ENCODE data around the gene KCNMA1. TPM values are rescaled to one million over a fixed set of nuclear protein-coding genes. Genes with fewer than 3 reads are reported as not detected.

The KCNMA1 gene
- total and polyA plus RNA-seq, 2 donors from 2014 or later: 4.2 to 8.9 TPM

DNA sequence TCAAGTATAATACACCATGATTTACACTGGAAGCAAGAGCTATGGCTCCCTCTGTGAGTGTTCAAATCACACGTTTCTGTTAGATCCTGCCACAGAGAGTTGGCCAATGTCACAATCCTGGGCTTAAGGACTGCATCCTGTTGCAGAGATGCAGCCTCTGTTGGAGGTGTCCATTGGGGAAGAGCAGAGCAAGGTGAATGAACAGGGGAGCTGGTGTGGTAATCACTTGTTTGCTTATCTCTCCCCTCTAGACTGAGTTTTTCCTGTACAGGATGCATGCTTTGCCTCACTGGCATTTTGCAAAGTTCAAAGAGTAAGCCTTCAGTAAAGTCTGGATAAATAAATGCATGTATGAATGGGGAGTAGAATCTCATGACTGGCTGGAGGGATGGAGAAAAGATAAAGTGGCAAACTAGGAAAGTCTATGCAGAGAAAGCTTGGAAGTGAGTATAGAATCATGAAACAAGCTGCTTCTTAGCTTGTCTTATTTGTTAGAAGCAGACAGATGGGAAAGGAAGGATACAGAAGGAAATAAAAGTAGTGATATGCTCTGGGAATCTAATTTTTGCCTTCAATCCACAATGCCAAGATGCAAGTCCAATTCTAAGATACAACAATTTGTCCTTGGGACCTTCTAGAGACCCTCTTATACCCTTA lies 605.9 kb downstream of the KCNMA1 start:
- H3K4me3 ChIP-seq (ENCODE audit: low read length in 3 of 3): no peak overlapping the region
- H3K9ac ChIP-seq (ENCODE audit: low read length in 3 of 3): no peak overlapping the region
- no peaks in the 10 kb centered on the region for H3K27me3 ChIP-seq (ENCODE audit: control insufficient read depth, insufficient read depth, low read length)
- intact Hi-C loops (cut with DNase I): no loop called here
- no peak overlapping the region for H3K27ac ChIP-seq (ENCODE audit: low read depth in 2 of 2, low read length in 2 of 2)
- TF ChIP-seq, protein P1, sequence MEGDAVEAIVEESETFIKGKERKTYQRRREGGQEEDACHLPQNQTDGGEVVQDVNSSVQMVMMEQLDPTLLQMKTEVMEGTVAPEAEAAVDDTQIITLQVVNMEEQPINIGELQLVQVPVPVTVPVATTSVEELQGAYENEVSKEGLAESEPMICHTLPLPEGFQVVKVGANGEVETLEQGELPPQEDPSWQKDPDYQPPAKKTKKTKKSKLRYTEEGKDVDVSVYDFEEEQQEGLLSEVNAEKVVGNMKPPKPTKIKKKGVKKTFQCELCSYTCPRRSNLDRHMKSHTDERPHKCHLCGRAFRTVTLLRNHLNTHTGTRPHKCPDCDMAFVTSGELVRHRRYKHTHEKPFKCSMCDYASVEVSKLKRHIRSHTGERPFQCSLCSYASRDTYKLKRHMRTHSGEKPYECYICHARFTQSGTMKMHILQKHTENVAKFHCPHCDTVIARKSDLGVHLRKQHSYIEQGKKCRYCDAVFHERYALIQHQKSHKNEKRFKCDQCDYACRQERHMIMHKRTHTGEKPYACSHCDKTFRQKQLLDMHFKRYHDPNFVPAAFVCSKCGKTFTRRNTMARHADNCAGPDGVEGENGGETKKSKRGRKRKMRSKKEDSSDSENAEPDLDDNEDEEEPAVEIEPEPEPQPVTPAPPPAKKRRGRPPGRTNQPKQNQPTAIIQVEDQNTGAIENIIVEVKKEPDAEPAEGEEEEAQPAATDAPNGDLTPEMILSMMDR (IDR thresholded peaks at IDR 0.05; ENCODE audit: borderline replicate concordance, extremely low read depth, insufficient read depth): no peak
- H3K36me3 ChIP-seq (ENCODE audit: control insufficient read depth in 2 of 3, insufficient read depth in 3 of 3, low read length in 3 of 3): no peaks in the 10 kb centered on the region
- H3K4me1 ChIP-seq (ENCODE audit: control insufficient read depth in 2 of 3, insufficient read depth in 2 of 3, low read depth in 1 of 3, low read length in 3 of 3): peaks cover 0 to 19% (median 0%) of the 10 kb centered on the region in 3 donors
- DNase-seq (no peak), FAIRE-seq (no peak)
- no peaks in the 10 kb centered on the region for H3K9me3 ChIP-seq (ENCODE audit: control insufficient read depth in 2 of 3, insufficient read depth in 1 of 3, low read length in 3 of 3)

DNA sequence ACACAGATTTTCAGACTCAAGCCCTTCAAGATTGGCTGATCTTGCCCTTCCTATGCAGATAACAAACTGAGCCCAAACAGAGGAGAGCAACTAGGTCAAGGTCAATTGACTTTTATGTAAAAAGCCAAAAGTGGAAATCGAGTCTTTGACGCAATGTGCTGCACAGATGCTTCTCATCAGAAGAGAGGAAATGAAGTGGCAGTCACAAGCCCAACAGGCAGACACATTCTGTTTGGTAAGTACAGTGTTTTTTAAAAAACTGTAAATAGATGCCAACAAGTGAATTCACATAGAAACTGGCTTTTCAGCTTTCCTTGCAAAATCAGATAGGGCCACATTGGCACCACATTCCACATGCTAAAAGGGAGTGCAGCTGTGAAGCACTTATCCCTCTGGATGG lies 606.6 kb downstream of the KCNMA1 start:
- no peak overlapping the region for H3K4me3 ChIP-seq (ENCODE audit: low read length in 3 of 3)
- H3K9me3 ChIP-seq (ENCODE audit: control insufficient read depth in 2 of 3, insufficient read depth in 1 of 3, low read length in 3 of 3): no peaks in the 10 kb centered on the region
- H3K27ac ChIP-seq (ENCODE audit: low read depth in 2 of 2, low read length in 2 of 2): no peak overlapping the region
- H3K27me3 ChIP-seq (ENCODE audit: control insufficient read depth, insufficient read depth, low read length): no peaks in the 10 kb centered on the region
- TF ChIP-seq, protein P1 (IDR thresholded peaks at IDR 0.05; ENCODE audit: borderline replicate concordance, extremely low read depth, insufficient read depth): no peak
- peaks cover 0 to 19% (median 0%) of the 10 kb centered on the region in 3 donors for H3K4me1 ChIP-seq (ENCODE audit: control insufficient read depth in 2 of 3, insufficient read depth in 2 of 3, low read depth in 1 of 3, low read length in 3 of 3)
- intact Hi-C loops (cut with DNase I): no loop called here
- FAIRE-seq: no peak
- peak in 2 of 5 donors; percentile 52 to 59 for DNase-seq
- no peak overlapping the region for H3K9ac ChIP-seq (ENCODE audit: low read length in 3 of 3)
- H3K36me3 ChIP-seq (ENCODE audit: control insufficient read depth in 2 of 3, insufficient read depth in 3 of 3, low read length in 3 of 3): no peaks in the 10 kb centered on the region

DNA sequence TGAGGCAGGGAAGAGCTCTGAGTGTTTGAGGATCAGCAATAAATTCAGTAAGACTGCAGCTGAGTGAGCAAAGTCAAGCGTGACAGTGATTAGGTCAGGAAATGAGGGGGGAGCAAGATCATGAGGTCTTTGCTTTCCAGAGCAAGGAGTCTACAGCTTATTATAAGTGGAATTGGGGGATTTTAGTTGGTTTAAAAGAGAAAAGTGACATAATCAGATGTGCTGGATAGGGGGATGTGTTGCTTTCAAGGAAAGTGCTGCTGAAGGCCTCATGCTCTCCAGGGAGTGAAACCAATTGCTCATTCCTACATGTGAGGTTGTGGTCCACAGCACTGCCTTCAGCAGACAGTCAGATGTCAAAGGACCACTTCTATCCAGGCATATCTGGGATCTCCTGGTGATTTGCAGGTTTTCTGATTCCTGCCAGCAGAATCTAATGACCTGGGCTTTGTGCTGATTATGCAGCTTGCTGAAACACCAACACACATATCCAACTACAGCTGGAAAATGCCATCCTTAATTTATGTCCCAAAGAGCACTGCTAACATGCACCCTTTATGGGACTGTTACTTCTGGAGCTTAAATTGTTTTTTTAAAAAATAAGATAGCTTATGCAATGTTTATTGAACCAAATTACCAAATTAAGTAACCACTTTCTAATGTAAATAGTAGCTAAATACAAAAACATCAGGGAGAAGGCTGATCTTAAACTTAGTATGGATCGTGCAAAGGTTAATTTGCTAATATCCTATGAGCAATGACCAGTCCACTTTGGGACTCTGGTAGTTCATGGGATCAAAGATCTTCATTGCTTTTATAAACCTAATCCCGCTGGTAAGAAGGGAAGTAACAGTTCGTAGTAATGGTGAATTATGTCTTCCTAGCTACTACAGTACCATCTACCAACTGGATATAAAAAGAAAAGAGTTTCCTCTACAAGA lies 607.6 kb downstream of the KCNMA1 start:
- intact Hi-C loops (cut with DNase I): no loop called here
- Histone ChIP-seq H3K9me3 (ENCODE audit: control insufficient read depth in 2 of 3, insufficient read depth in 1 of 3, low read length in 3 of 3) (no peaks in the 10 kb centered on the region), H3K4me1 (ENCODE audit: control insufficient read depth in 2 of 3, insufficient read depth in 2 of 3, low read depth in 1 of 3, low read length in 3 of 3) (peaks cover 0 to 19% (median 0%) of the 10 kb centered on the region in 3 donors), H3K4me3 (ENCODE audit: low read length in 3 of 3) (no peak overlapping the region), H3K27me3 (ENCODE audit: control insufficient read depth, insufficient read depth, low read length) (no peaks in the 10 kb centered on the region), H3K27ac (ENCODE audit: low read depth in 2 of 2, low read length in 2 of 2) (no peak overlapping the region), H3K36me3 (ENCODE audit: control insufficient read depth in 2 of 3, insufficient read depth in 3 of 3, low read length in 3 of 3) (no peaks in the 10 kb centered on the region), H3K9ac (ENCODE audit: low read length in 3 of 3) (no peak overlapping the region)
- TF ChIP-seq, protein P1 (IDR thresholded peaks at IDR 0.05; ENCODE audit: borderline replicate concordance, extremely low read depth, insufficient read depth): no peak
- FAIRE-seq (no peak), DNase-seq (peak in 3 of 5 donors; percentile 40 to 84 (median 79))

All from kidney (tissue), 14 donors.